Panc1 (cell line): ENCODE results near the gene RNF148.

ENCODE experiments used
- CTCF ChIP-seq: fragments of 450-650 bp; IDR thresholded peaks from 2 replicates; pipeline ENCODE4 v1.5.1; 2017; ENCODE audit warnings: mild to moderate bottlenecking
- POLR2AphosphoS5 ChIP-seq: IDR thresholded peaks from 2 replicates; pipeline ENCODE4 v1.6.1; 2012; ENCODE audit warnings: mild to moderate bottlenecking, low read depth, low read length, moderate library complexity
- REST ChIP-seq, 2 experiments: IDR thresholded peaks; 2 replicates each; pipeline ENCODE4 v1.6.1; 2011 to 2012; ENCODE audit warnings: low read depth in 2 of 2, control low read depth in 1 of 2, low read length in 1 of 2, mild to moderate bottlenecking in 1 of 2, moderate library complexity in 1 of 2; ENCODE audit not compliant: insufficient read depth in 1 of 2
- SIN3A ChIP-seq: IDR thresholded peaks from 2 replicates; pipeline ENCODE4 v1.6.1; 2012; ENCODE audit warnings: low read depth, mild to moderate bottlenecking, low read length, moderate library complexity, borderline replicate concordance; ENCODE audit not compliant: insufficient read depth
- TCF7L2 ChIP-seq: IDR thresholded peaks from 2 replicates; pipeline ENCODE4 v1.6.1; 2011; ENCODE audit warnings: mild to moderate bottlenecking, low read depth, low read length, inconsistent platforms

DNA sequence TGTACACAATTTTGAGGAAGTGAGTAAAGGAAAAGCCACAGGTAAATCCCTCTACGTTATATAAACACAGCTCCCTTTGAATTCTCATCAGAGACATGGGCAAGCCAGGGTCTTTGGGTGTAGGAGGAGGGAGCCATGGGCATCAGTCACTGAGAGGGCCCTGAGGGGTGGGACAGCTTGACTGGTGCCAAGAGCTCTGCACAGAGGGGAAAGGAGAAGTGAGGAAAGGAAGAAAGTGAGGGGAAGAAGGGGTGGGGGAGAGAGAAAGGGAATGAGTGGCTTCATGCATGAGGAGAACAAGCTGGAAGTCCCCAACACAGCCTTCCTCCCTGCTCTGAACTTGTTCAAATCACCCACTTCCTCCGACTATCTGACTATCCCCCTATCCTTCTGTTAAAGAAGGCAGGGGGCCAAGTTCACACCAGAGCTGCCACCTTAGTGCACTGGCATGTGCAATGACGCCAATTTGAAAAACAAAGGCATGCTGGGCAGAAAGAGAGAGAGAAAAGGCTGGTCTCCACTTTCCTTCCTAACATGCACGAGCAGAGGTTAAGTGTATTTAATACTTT is 16.4 kb upstream of the RNF148 start:
- TF ChIP-seq CTCF (no peak), POLR2AphosphoS5 (no peak), SIN3A (no peak), TCF7L2 (no peak), REST (IDR thresholded peaks at IDR 0.05; ENCODE audit: insufficient read depth in 1 of 2, low read depth in 2 of 2, low read length in 1 of 2) (no peak)
